ENCODE results near the gene BABAM2. TPM values are rescaled to one million over a fixed set of nuclear protein-coding genes. Genes with fewer than 3 reads are reported as not detected.

BABAM2 gene
- total and polyA plus RNA-seq, 4 donors = 9.9 to 17.0 (median 13.9) TPM

DNA sequence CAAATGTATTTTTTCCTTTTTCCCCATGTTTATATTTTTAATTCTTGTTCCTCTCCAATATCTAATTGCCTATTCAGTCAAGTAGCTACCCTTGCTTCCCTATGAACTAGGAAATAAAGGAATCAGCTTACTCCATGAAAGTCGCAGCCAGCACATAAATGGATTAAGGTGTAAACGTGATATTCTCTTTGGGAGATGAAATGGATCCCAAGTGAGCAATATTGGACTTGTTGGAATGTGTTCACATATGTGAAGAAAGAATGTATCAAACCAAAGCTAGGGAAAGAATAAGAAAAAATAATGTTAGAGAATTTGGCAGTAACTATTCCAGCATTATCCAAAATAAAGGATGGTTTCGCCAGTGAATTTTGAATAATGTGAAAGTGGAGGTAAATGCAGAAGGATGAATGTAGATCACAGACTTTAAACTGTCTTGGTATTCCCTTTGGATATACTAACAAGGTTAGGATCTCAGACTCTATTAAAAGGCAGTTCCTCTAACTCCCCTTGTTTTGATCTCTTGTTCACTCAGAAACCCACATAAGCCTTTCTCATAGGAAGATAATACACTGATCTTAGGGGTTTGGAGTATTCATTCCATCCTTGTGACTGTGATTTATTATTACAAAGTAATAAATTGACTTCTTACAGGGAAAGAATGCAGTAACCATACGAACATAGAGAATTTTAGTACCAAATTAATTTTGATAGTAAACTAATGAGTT, 208.1 kb downstream of the BABAM2 start:
- Histone ChIP-seq H3K27ac (ENCODE audit: low read depth in 1 of 2, low read length in 2 of 2) (no peak overlapping the region), H3K4me1 (ENCODE audit: control insufficient read depth in 4 of 4, insufficient read depth in 4 of 4, low read length in 3 of 4) (no peaks in the 10 kb centered on the region), H3K9me3 (ENCODE audit: control insufficient read depth in 4 of 4, low read length in 3 of 4) (no peaks in the 10 kb centered on the region), H3K4me3 (ENCODE audit: low read depth in 1 of 3, low read length in 3 of 3) (no peak overlapping the region), H3K27me3 (ENCODE audit: control insufficient read depth in 4 of 4, insufficient read depth in 4 of 4, low read length in 3 of 4) (no peaks in the 10 kb centered on the region), H3K9ac (ENCODE audit: low read depth in 1 of 2, low read length in 2 of 2) (no peak overlapping the region), H3K36me3 (ENCODE audit: control insufficient read depth in 4 of 4, insufficient read depth in 3 of 4, low read depth in 1 of 4, low read length in 3 of 4) (no peaks in the 10 kb centered on the region)
- WGBS = 92% methylated on average over 4 of the region's 4 CpGs
- DNase-seq (ENCODE audit: low spot score) = no peak
- TF ChIP-seq, protein P1, sequence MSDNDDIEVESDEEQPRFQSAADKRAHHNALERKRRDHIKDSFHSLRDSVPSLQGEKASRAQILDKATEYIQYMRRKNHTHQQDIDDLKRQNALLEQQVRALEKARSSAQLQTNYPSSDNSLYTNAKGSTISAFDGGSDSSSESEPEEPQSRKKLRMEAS (IDR thresholded peaks at IDR 0.05) = no peak
- TF ChIP-seq, protein P2, sequence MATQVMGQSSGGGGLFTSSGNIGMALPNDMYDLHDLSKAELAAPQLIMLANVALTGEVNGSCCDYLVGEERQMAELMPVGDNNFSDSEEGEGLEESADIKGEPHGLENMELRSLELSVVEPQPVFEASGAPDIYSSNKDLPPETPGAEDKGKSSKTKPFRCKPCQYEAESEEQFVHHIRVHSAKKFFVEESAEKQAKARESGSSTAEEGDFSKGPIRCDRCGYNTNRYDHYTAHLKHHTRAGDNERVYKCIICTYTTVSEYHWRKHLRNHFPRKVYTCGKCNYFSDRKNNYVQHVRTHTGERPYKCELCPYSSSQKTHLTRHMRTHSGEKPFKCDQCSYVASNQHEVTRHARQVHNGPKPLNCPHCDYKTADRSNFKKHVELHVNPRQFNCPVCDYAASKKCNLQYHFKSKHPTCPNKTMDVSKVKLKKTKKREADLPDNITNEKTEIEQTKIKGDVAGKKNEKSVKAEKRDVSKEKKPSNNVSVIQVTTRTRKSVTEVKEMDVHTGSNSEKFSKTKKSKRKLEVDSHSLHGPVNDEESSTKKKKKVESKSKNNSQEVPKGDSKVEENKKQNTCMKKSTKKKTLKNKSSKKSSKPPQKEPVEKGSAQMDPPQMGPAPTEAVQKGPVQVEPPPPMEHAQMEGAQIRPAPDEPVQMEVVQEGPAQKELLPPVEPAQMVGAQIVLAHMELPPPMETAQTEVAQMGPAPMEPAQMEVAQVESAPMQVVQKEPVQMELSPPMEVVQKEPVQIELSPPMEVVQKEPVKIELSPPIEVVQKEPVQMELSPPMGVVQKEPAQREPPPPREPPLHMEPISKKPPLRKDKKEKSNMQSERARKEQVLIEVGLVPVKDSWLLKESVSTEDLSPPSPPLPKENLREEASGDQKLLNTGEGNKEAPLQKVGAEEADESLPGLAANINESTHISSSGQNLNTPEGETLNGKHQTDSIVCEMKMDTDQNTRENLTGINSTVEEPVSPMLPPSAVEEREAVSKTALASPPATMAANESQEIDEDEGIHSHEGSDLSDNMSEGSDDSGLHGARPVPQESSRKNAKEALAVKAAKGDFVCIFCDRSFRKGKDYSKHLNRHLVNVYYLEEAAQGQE (IDR thresholded peaks at IDR 0.05) = no peak
- TF ChIP-seq JUND (IDR thresholded peaks at IDR 0.05) = no peak
- TF ChIP-seq, protein P3, sequence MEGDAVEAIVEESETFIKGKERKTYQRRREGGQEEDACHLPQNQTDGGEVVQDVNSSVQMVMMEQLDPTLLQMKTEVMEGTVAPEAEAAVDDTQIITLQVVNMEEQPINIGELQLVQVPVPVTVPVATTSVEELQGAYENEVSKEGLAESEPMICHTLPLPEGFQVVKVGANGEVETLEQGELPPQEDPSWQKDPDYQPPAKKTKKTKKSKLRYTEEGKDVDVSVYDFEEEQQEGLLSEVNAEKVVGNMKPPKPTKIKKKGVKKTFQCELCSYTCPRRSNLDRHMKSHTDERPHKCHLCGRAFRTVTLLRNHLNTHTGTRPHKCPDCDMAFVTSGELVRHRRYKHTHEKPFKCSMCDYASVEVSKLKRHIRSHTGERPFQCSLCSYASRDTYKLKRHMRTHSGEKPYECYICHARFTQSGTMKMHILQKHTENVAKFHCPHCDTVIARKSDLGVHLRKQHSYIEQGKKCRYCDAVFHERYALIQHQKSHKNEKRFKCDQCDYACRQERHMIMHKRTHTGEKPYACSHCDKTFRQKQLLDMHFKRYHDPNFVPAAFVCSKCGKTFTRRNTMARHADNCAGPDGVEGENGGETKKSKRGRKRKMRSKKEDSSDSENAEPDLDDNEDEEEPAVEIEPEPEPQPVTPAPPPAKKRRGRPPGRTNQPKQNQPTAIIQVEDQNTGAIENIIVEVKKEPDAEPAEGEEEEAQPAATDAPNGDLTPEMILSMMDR (IDR thresholded peaks at IDR 0.05; ENCODE audit: low read depth, low read length, missing input control) = no peak
- TF ChIP-seq GABPA (IDR thresholded peaks at IDR 0.05 in 1 of 2, conservative IDR thresholded peaks at IDR 0.05 in 1 of 2) = no peak
- no peak for TF ChIP-seq YY1 (IDR thresholded peaks at IDR 0.05)
- no peak for TF ChIP-seq HNF4A (conservative IDR thresholded peaks at IDR 0.05)
- TF ChIP-seq RXRA (IDR thresholded peaks at IDR 0.05) = no peak
- no peak for TF ChIP-seq FOXA2 (IDR thresholded peaks at IDR 0.05)
- TF ChIP-seq EGR1 (IDR thresholded peaks at IDR 0.05; ENCODE audit: low read depth in 2 of 2) = no peak
- TF ChIP-seq NR2F2 (IDR thresholded peaks at IDR 0.05) = no peak
- no peak for TF ChIP-seq SP1 (IDR thresholded peaks at IDR 0.05)
- no peak for TF ChIP-seq HNF4G (IDR thresholded peaks at IDR 0.05)
- TF ChIP-seq RAD21 (IDR thresholded peaks at IDR 0.05) = no peak
- TF ChIP-seq, protein P4, sequence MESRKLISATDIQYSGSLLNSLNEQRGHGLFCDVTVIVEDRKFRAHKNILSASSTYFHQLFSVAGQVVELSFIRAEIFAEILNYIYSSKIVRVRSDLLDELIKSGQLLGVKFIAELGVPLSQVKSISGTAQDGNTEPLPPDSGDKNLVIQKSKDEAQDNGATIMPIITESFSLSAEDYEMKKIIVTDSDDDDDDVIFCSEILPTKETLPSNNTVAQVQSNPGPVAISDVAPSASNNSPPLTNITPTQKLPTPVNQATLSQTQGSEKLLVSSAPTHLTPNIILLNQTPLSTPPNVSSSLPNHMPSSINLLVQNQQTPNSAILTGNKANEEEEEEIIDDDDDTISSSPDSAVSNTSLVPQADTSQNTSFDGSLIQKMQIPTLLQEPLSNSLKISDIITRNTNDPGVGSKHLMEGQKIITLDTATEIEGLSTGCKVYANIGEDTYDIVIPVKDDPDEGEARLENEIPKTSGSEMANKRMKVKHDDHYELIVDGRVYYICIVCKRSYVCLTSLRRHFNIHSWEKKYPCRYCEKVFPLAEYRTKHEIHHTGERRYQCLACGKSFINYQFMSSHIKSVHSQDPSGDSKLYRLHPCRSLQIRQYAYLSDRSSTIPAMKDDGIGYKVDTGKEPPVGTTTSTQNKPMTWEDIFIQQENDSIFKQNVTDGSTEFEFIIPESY (IDR thresholded peaks at IDR 0.05) = no peak

DNA sequence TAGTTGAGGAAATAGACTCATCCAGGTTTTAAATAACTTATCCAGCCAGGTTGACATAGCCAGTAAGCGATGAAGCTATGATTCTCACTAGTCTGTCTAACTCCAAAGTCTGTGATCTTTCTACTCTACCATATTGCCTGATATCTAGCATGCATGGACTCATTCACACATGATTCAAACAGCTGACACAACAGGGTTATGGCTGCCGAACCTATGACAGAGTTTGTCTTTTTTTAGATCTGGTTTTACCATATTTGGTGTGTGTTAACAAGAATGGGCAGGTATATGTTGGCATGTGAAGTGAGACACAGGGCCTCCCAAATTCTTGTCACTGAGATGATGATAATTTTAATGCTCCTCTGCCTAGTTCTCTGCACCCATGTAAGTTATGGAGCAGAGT, 210.6 kb downstream of the BABAM2 start:
- 92% methylated on average over 2 of the region's 2 CpGs for WGBS
- no peak for TF ChIP-seq FOXA2 (IDR thresholded peaks at IDR 0.05)
- TF ChIP-seq FOXA1 (IDR thresholded peaks at IDR 0.05) = no peak
- TF ChIP-seq, protein P4 (IDR thresholded peaks at IDR 0.05) = no peak
- no peak for TF ChIP-seq SP1 (IDR thresholded peaks at IDR 0.05)
- no peak for TF ChIP-seq YY1 (IDR thresholded peaks at IDR 0.05)
- H3K9ac ChIP-seq (ENCODE audit: low read depth in 1 of 2, low read length in 2 of 2) = no peak overlapping the region
- no peaks in the 10 kb centered on the region for H3K4me1 ChIP-seq (ENCODE audit: control insufficient read depth in 4 of 4, insufficient read depth in 4 of 4, low read length in 3 of 4)
- no peaks in the 10 kb centered on the region for H3K27me3 ChIP-seq (ENCODE audit: control insufficient read depth in 4 of 4, insufficient read depth in 4 of 4, low read length in 3 of 4)
- H3K4me3 ChIP-seq (ENCODE audit: low read depth in 1 of 3, low read length in 3 of 3) = no peak overlapping the region
- no peaks in the 10 kb centered on the region for H3K9me3 ChIP-seq (ENCODE audit: control insufficient read depth in 4 of 4, low read length in 3 of 4)
- H3K27ac ChIP-seq (ENCODE audit: low read depth in 1 of 2, low read length in 2 of 2) = no peak overlapping the region
- no peak for DNase-seq (ENCODE audit: low spot score)
- H3K36me3 ChIP-seq (ENCODE audit: control insufficient read depth in 4 of 4, insufficient read depth in 3 of 4, low read depth in 1 of 4, low read length in 3 of 4) = no peaks in the 10 kb centered on the region

Data from liver (tissue), 9 donors.